ENCODE data around the gene ATP8A2. TPM values are rescaled to one million over a fixed set of nuclear protein-coding genes. Genes with fewer than 3 reads are reported as not detected.

ATP8A2 gene
- total and polyA plus RNA-seq, 2 donors, result 1.1 to 1.5 TPM

DNA sequence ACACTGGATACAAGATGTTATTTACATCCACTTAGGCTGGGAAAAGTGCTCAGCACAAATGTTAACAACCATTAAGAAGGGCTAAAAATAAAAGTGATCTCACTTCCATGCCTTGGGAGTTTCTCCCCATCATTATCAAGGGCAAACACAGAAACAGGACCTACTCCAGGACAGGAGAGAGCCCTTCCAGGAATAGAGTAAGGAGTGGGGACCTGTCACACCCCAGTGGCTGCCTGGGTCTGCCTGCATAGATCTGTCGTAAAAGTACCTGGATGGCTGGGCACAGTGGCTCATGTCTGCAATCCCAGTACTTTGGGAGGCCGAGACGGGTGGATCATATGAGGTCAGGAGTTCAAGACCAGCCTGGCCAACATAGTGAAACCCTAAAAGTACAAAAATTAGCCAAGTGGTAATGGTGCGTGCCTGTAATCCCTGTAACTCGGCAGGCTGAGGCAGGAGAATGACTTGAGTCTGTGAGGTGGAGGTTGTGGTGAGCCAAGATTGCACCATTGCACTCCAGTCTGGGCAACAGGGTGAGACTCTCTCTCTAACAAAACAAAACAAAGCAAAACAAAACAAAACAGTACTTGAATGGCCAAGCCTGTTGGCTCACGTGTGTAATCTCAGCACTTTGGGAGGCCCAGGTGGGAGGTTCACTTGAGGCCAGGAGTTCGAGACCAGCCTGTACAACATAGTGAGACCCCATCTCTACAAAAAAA, 5.6 kb downstream of the ATP8A2 start:
- Histone ChIP-seq H3K36me3 (ENCODE audit: control insufficient read depth in 2 of 2, insufficient read depth in 2 of 2, low read length in 1 of 2) (no peaks in the 10 kb centered on the region), H3K27ac (ENCODE audit: low read depth in 1 of 2, low read length in 1 of 2) (no peak overlapping the region), H3K27me3 (ENCODE audit: control insufficient read depth in 2 of 2, insufficient read depth in 1 of 2, low read length in 1 of 2) (peaks cover 24 to 33% of the 10 kb centered on the region in 2 donors), H3K9me3 (ENCODE audit: control insufficient read depth in 2 of 2, insufficient read depth in 1 of 2, low read length in 1 of 2) (no peaks in the 10 kb centered on the region), H3K4me3 (ENCODE audit: low read length in 2 of 2) (no peak overlapping the region), H3K4me1 (ENCODE audit: control insufficient read depth in 2 of 2, insufficient read depth in 2 of 2, low read length in 2 of 2) (no peaks in the 10 kb centered on the region)
- 93% methylated on average over 7 of the region's 7 CpGs for WGBS
- DNase-seq (ENCODE audit: low read depth in 6 of 9, low spot score in 9 of 9), result no peak

GRCh38 chr13:25378528-25378927, 6.8 kb downstream of the ATP8A2 start:
- peaks cover 13 to 21% of the 10 kb centered on the region in 2 donors for H3K27me3 ChIP-seq (ENCODE audit: control insufficient read depth in 2 of 2, insufficient read depth in 1 of 2, low read length in 1 of 2)

DNA sequence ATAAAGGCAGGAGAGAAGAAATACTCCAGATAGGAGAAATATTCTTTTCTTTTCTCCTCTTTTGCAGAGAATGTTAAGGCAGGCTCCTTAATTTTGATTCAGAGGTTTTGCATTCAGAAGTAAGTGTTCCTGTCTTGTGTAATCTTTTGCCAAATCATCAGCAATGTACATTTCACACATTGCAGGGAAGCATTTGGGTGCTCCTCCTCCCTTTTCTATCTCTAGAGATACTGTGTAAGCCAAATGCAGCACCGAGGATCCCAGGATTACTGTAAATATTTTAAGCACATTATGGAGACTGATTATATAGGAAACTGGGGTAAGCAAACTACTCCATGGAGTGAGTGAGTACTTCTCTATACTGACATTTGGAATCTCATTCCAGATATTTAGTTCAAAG, 7.2 kb downstream of the ATP8A2 start:
- WGBS, result 76% methylated on average over 1 of the region's 1 CpG
- Histone ChIP-seq H3K4me3 (ENCODE audit: low read length in 2 of 2) (no peak overlapping the region), H3K27ac (ENCODE audit: low read depth in 1 of 2, low read length in 1 of 2) (no peak overlapping the region), H3K36me3 (ENCODE audit: control insufficient read depth in 2 of 2, insufficient read depth in 2 of 2, low read length in 1 of 2) (no peaks in the 10 kb centered on the region), H3K4me1 (ENCODE audit: control insufficient read depth in 2 of 2, insufficient read depth in 2 of 2, low read length in 2 of 2) (no peaks in the 10 kb centered on the region), H3K27me3 (ENCODE audit: control insufficient read depth in 2 of 2, insufficient read depth in 1 of 2, low read length in 1 of 2) (peaks cover 8 to 16% of the 10 kb centered on the region in 2 donors), H3K9me3 (ENCODE audit: control insufficient read depth in 2 of 2, insufficient read depth in 1 of 2, low read length in 1 of 2) (no peaks in the 10 kb centered on the region)
- no peak for DNase-seq (ENCODE audit: low read depth in 6 of 9, low spot score in 9 of 9)

More at GRCh38 chr13:25378528-25378927, 6.8 kb downstream of the ATP8A2 start:
- Histone ChIP-seq H3K4me1 (ENCODE audit: control insufficient read depth in 2 of 2, insufficient read depth in 2 of 2, low read length in 2 of 2) (no peaks in the 10 kb centered on the region), H3K27ac (ENCODE audit: low read depth in 1 of 2, low read length in 1 of 2) (no peak overlapping the region), H3K4me3 (ENCODE audit: low read length in 2 of 2) (no peak overlapping the region), H3K36me3 (ENCODE audit: control insufficient read depth in 2 of 2, insufficient read depth in 2 of 2, low read length in 1 of 2) (no peaks in the 10 kb centered on the region), H3K9me3 (ENCODE audit: control insufficient read depth in 2 of 2, insufficient read depth in 1 of 2, low read length in 1 of 2) (no peaks in the 10 kb centered on the region)
- 91% methylated on average over 5 of the region's 5 CpGs for WGBS
- DNase-seq (ENCODE audit: low read depth in 6 of 9, low spot score in 9 of 9), result no peak

- WGBS, result 90% methylated on average over 4 of the region's 4 CpGs
- Histone ChIP-seq H3K4me3 (ENCODE audit: low read length in 2 of 2) (no peak overlapping the region), H3K9me3 (ENCODE audit: control insufficient read depth in 2 of 2, insufficient read depth in 1 of 2, low read length in 1 of 2) (no peaks in the 10 kb centered on the region), H3K27ac (ENCODE audit: low read depth in 1 of 2, low read length in 1 of 2) (no peak overlapping the region), H3K36me3 (ENCODE audit: control insufficient read depth in 2 of 2, insufficient read depth in 2 of 2, low read length in 1 of 2) (no peaks in the 10 kb centered on the region), H3K4me1 (ENCODE audit: control insufficient read depth in 2 of 2, insufficient read depth in 2 of 2, low read length in 2 of 2) (no peaks in the 10 kb centered on the region), H3K27me3 (ENCODE audit: control insufficient read depth in 2 of 2, insufficient read depth in 1 of 2, low read length in 1 of 2) (peaks cover 1 to 10% of the 10 kb centered on the region in 2 donors)
- DNase-seq (ENCODE audit: low read depth in 6 of 9, low spot score in 9 of 9), result no peak
Observed at GRCh38 chr13:25380082-25380481, 8.3 kb downstream of the ATP8A2 start.

DNA sequence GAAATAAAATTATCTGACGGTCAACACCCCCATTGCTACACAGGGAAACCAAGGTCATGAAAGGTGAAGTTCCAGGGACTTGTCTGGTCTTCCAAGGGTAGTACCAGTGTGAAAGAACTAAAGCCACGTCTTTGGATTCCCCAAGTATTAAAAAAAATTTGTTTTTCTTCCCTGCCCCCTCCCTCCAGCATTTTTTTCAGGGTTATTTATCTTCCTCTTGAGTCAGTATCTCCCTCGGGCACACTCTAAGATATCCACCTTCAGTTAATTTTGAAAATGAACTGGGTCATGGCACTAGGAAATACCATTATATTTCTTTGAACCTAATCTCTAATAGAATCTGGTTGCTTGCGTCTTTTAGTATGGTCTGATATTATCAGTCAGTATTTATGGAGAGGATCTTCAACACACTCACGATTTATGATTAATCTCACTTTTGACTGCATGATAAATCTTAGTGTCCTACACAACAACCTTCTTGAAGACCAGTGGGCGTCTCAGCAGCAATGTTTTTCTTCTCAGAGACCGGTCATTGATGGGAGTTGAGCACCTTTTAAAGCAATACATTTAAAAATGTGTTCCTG, 9.1 kb downstream of the ATP8A2 start:
- H3K9me3 ChIP-seq (ENCODE audit: control insufficient read depth in 2 of 2, insufficient read depth in 1 of 2, low read length in 1 of 2), result no peaks in the 10 kb centered on the region
- peaks cover 0 to 5% of the 10 kb centered on the region in 2 donors for H3K27me3 ChIP-seq (ENCODE audit: control insufficient read depth in 2 of 2, insufficient read depth in 1 of 2, low read length in 1 of 2)
- no peaks in the 10 kb centered on the region for H3K36me3 ChIP-seq (ENCODE audit: control insufficient read depth in 2 of 2, insufficient read depth in 2 of 2, low read length in 1 of 2)
- 88% methylated on average over 7 of the region's 7 CpGs for WGBS
- no peaks in the 10 kb centered on the region for H3K4me1 ChIP-seq (ENCODE audit: control insufficient read depth in 2 of 2, insufficient read depth in 2 of 2, low read length in 2 of 2)
- DNase-seq (ENCODE audit: low read depth in 6 of 9, low spot score in 9 of 9), result no peak
- H3K4me3 ChIP-seq (ENCODE audit: low read length in 2 of 2), result no peak overlapping the region
- no peak overlapping the region for H3K27ac ChIP-seq (ENCODE audit: low read depth in 1 of 2, low read length in 1 of 2)

DNA sequence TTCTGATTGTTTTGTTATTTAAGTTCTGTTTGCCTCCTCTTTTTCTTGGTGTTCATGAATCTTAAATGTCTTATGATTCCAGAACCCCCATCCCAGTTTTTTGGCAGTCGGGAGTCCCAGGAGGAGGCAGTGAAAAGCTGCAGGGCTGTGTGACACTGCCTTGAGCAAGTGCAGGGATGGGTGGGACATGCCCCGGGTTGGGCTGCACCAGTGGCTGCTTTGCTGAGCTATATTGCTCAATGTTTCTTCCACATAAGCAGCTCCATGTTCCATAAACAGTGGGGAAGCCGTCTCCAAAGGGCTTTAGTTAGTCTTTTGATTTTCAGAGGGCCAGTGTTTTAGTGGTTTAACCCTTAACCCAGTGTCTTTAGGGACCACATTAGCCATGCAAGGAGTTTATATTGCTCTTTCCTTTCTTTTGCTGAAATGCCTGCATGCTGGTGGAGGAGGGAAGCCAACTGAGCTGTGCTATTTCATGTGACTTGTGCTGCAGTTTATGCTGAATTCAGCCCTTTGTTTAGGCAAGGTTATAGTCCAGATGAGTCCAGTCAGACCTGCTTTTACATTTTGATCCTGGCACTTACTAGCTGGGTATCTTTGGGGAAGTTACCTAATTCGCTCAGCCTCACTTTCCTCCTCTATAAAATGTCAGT, 13.1 kb downstream of the ATP8A2 start:
- Histone ChIP-seq H3K27ac (ENCODE audit: low read depth in 1 of 2, low read length in 1 of 2) (no peak overlapping the region), H3K9me3 (ENCODE audit: control insufficient read depth in 2 of 2, insufficient read depth in 1 of 2, low read length in 1 of 2) (no peaks in the 10 kb centered on the region), H3K4me1 (ENCODE audit: control insufficient read depth in 2 of 2, insufficient read depth in 2 of 2, low read length in 2 of 2) (no peaks in the 10 kb centered on the region), H3K27me3 (ENCODE audit: control insufficient read depth in 2 of 2, insufficient read depth in 1 of 2, low read length in 1 of 2) (peaks cover 0 to 3% of the 10 kb centered on the region in 2 donors), H3K4me3 (ENCODE audit: low read length in 2 of 2) (no peak overlapping the region), H3K36me3 (ENCODE audit: control insufficient read depth in 2 of 2, insufficient read depth in 2 of 2, low read length in 1 of 2) (no peaks in the 10 kb centered on the region)
- no peak for DNase-seq (ENCODE audit: low read depth in 6 of 9, low spot score in 9 of 9)
- 72% methylated on average over 4 of the region's 4 CpGs for WGBS

GRCh38 chr13:25391932-25392331, 20.2 kb downstream of the ATP8A2 start:
- no peaks in the 10 kb centered on the region for H3K36me3 ChIP-seq (ENCODE audit: control insufficient read depth in 2 of 2, insufficient read depth in 2 of 2, low read length in 1 of 2)
- H3K27ac ChIP-seq (ENCODE audit: low read depth in 1 of 2, low read length in 1 of 2), result no peak overlapping the region
- no peaks in the 10 kb centered on the region for H3K9me3 ChIP-seq (ENCODE audit: control insufficient read depth in 2 of 2, insufficient read depth in 1 of 2, low read length in 1 of 2)
- WGBS, result 83% methylated on average over 4 of the region's 4 CpGs
- no peak overlapping the region for H3K4me3 ChIP-seq (ENCODE audit: low read length in 2 of 2)
- H3K4me1 ChIP-seq (ENCODE audit: control insufficient read depth in 2 of 2, insufficient read depth in 2 of 2, low read length in 2 of 2), result no peaks in the 10 kb centered on the region
- H3K27me3 ChIP-seq (ENCODE audit: control insufficient read depth in 2 of 2, insufficient read depth in 1 of 2, low read length in 1 of 2), result no peaks in the 10 kb centered on the region
- DNase-seq (ENCODE audit: low read depth in 6 of 9, low spot score in 9 of 9), result no peak

DNA sequence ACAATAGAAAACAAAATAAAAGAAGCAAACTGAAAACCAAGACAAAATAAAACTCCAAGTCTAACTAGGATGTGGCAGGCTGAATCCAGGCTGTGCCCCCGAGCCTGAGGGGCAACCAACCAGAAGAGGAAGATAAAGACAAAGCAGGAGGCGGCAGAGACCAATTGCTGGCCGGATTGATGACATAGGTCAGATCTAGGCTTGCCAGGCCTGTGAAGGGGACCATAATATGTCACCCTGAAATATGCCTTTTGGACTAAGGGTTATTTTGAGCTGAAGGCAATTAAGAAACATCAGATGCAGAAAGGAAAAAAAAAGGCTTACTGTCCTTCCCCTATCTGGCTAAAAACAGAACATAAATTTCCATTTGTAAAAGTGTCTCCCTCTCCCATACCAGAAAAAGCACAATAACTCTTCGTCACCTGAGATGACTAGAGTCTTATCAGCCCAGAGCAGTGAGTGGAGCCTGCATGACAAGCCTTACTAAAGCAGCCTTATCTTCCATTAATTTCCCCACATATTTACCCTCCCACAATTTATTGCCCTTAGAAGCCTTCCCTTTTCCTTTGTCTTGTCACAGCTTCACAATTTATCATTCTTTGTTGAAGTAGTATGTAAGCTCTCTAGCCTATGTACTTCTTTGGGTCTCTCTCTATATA, 22.8 kb downstream of the ATP8A2 start:
- 76% methylated on average over 4 of the region's 4 CpGs for WGBS
- H3K27me3 ChIP-seq (ENCODE audit: control insufficient read depth in 2 of 2, insufficient read depth in 1 of 2, low read length in 1 of 2), result no peaks in the 10 kb centered on the region
- DNase-seq (ENCODE audit: low read depth in 6 of 9, low spot score in 9 of 9), result no peak
- H3K27ac ChIP-seq (ENCODE audit: low read depth in 1 of 2, low read length in 1 of 2), result no peak overlapping the region
- no peaks in the 10 kb centered on the region for H3K9me3 ChIP-seq (ENCODE audit: control insufficient read depth in 2 of 2, insufficient read depth in 1 of 2, low read length in 1 of 2)
- H3K4me3 ChIP-seq (ENCODE audit: low read length in 2 of 2), result no peak overlapping the region
- no peaks in the 10 kb centered on the region for H3K36me3 ChIP-seq (ENCODE audit: control insufficient read depth in 2 of 2, insufficient read depth in 2 of 2, low read length in 1 of 2)
- H3K4me1 ChIP-seq (ENCODE audit: control insufficient read depth in 2 of 2, insufficient read depth in 2 of 2, low read length in 2 of 2), result no peaks in the 10 kb centered on the region

DNA sequence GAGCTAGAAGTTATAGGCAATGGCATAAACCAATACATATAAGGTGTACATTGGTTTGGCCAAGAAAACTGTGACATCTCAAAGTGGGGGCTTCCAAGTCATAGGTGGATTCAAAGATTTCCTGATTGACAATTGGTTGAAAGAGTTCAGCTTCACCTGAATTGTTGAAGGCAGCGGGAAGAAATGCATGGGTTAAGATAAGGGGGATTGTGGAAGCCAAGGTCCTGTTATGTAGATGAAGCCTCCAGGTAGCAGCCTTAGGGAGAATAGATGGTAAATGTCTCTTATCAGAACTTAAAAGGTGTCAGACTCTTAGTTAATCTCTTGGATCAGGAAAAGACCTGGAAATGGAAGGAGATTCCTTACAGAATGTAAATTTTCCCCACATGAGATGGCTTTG, 26.0 kb downstream of the ATP8A2 start:
- Histone ChIP-seq H3K36me3 (ENCODE audit: control insufficient read depth in 2 of 2, insufficient read depth in 2 of 2, low read length in 1 of 2) (no peaks in the 10 kb centered on the region), H3K4me3 (ENCODE audit: low read length in 2 of 2) (no peak overlapping the region), H3K27me3 (ENCODE audit: control insufficient read depth in 2 of 2, insufficient read depth in 1 of 2, low read length in 1 of 2) (no peaks in the 10 kb centered on the region), H3K27ac (ENCODE audit: low read depth in 1 of 2, low read length in 1 of 2) (no peak overlapping the region), H3K9me3 (ENCODE audit: control insufficient read depth in 2 of 2, insufficient read depth in 1 of 2, low read length in 1 of 2) (no peaks in the 10 kb centered on the region), H3K4me1 (ENCODE audit: control insufficient read depth in 2 of 2, insufficient read depth in 2 of 2, low read length in 2 of 2) (no peaks in the 10 kb centered on the region)
- no peak for DNase-seq (ENCODE audit: low read depth in 6 of 9, low spot score in 9 of 9)
- WGBS, result 88% methylated on average over 1 of the region's 1 CpG
